Measurements from ENCODE around the gene MBNL2.
A peak's percentile ranks its signal among the peaks of the same experiment; 100 is the strongest.
"Not testable (repeated sequence)": the region's sequence is repeated elsewhere in the genome, so short reads cannot be mapped to it uniquely, and the experiment has no call there.

The MBNL2 gene

GRCh38 chr13:97344265-97345175 is 122.4 kb downstream of the MBNL2 start:
- peak; percentile 83 for TF ChIP-seq CTCF (IDR thresholded peaks at IDR 0.05; ENCODE audit: low read depth, low read length, missing control alignments)
- H3K36me3 ChIP-seq (replicated peaks) = peaks cover 21% of the 10 kb centered on the region
- peak; percentile 60 for DNase-seq
- in situ Hi-C loops (cut with HindIII; ENCODE audit: low pct_ligation_motif_present, low sequenced_read_pairs) = no loop called here
- H3K4me3 ChIP-seq (ENCODE audit: low read depth, low read length) = no peak overlapping the region
- H3K27me3 ChIP-seq (replicated peaks) = no peaks in the 10 kb centered on the region
- no peak overlapping the region for H3K27ac ChIP-seq

GRCh38 chr13:97346097-97346496 is 124.0 kb downstream of the MBNL2 start:
- Histone ChIP-seq H3K27me3 (replicated peaks) (no peaks in the 10 kb centered on the region), H3K36me3 (replicated peaks) (peaks cover 30% of the 10 kb centered on the region), H3K4me3 (ENCODE audit: low read depth, low read length) (no peak overlapping the region), H3K27ac (no peak overlapping the region)
- TF ChIP-seq CTCF (IDR thresholded peaks at IDR 0.05; ENCODE audit: low read depth, low read length, missing control alignments) = no peak
- no peak for DNase-seq
- in situ Hi-C loops (cut with HindIII; ENCODE audit: low pct_ligation_motif_present, low sequenced_read_pairs) = no loop called here

GRCh38 chr13:97346561-97347254 is 124.6 kb downstream of the MBNL2 start:
- H3K36me3 ChIP-seq (replicated peaks) = peaks cover 32% of the 10 kb centered on the region
- no peak for DNase-seq
- no peak for TF ChIP-seq CTCF (IDR thresholded peaks at IDR 0.05; ENCODE audit: low read depth, low read length, missing control alignments)
- in situ Hi-C loops (cut with HindIII; ENCODE audit: low pct_ligation_motif_present, low sequenced_read_pairs) = no loop called here
- no peak overlapping the region for H3K4me3 ChIP-seq (ENCODE audit: low read depth, low read length)
- H3K27me3 ChIP-seq (replicated peaks) = no peaks in the 10 kb centered on the region
- no peak overlapping the region for H3K27ac ChIP-seq

- TF ChIP-seq CTCF (IDR thresholded peaks at IDR 0.05; ENCODE audit: low read depth, low read length, missing control alignments) = no peak
- no peak for DNase-seq
- no peak overlapping the region for H3K27ac ChIP-seq
- no peak overlapping the region for H3K4me3 ChIP-seq (ENCODE audit: low read depth, low read length)
- peaks cover 35% of the 10 kb centered on the region for H3K36me3 ChIP-seq (replicated peaks)
- no peaks in the 10 kb centered on the region for H3K27me3 ChIP-seq (replicated peaks)
- in situ Hi-C loops (cut with HindIII; ENCODE audit: low pct_ligation_motif_present, low sequenced_read_pairs) = no loop called here
Observed at GRCh38 chr13:97347255-97347932, 125.3 kb downstream of the MBNL2 start.

GRCh38 chr13:97348569-97349100 is 126.5 kb downstream of the MBNL2 start:
- in situ Hi-C loops (cut with HindIII; ENCODE audit: low pct_ligation_motif_present, low sequenced_read_pairs) = no loop called here
- no peak for DNase-seq
- Histone ChIP-seq H3K4me3 (ENCODE audit: low read depth, low read length) (no peak overlapping the region), H3K27me3 (replicated peaks) (no peaks in the 10 kb centered on the region), H3K27ac (no peak overlapping the region), H3K36me3 (replicated peaks) (peaks cover 29% of the 10 kb centered on the region)
- no peak for TF ChIP-seq CTCF (IDR thresholded peaks at IDR 0.05; ENCODE audit: low read depth, low read length, missing control alignments)

GRCh38 chr13:97352012-97352411 is 129.9 kb downstream of the MBNL2 start:
- H3K36me3 ChIP-seq (replicated peaks) = peaks cover 31% of the 10 kb centered on the region
- not testable (repeated sequence) for DNase-seq; H3K27ac ChIP-seq; H3K27me3 ChIP-seq (replicated peaks); H3K4me3 ChIP-seq (ENCODE audit: low read depth, low read length)
- in situ Hi-C loops (cut with HindIII; ENCODE audit: low pct_ligation_motif_present, low sequenced_read_pairs) = loop anchor here (25.0 kb wide), 2 partner anchors 140 to 240 kb away; partner anchors contain the start of gene MBNL2

Data from brain microvascular endothelial cell (primary cell).